Transverse colon (tissue), 4 donors: ENCODE data around the gene CNTF. TPM values are rescaled to one million over a fixed set of nuclear protein-coding genes. Genes with fewer than 3 reads are reported as not detected.
A peak's percentile ranks its signal among the peaks of the same experiment; 100 is the strongest.

Experiments
- DNase-seq: peaks from one replicate; pipeline ENCODE4 v3.0.0-alpha.2; 2019
- H3K27ac ChIP-seq, 4 donors: fragments of 200-600 bp; sonication (generic); 2 replicates each; pipeline ENCODE4 v1.5.1; 2016 to 2018; ENCODE audit warnings: inconsistent platforms in 4 of 4
- H3K27me3 ChIP-seq: fragments of 200-600 bp; sonication (generic); 2 replicates; pipeline ENCODE4 v1.5.1; 2017; ENCODE audit warnings: inconsistent platforms
- H3K36me3 ChIP-seq, 4 donors: fragments of 200-600 bp; sonication (generic); 2 replicates each; pipeline ENCODE4 v1.5.1; 2017 to 2019; ENCODE audit warnings: inconsistent platforms in 4 of 4
- H3K4me1 ChIP-seq, 4 donors: fragments of 200-600 bp; sonication (generic); 2 replicates each; pipeline ENCODE4 v1.5.1; 2017 to 2020; ENCODE audit warnings: inconsistent platforms in 4 of 4
- H3K4me3 ChIP-seq, 4 donors: fragments of 200-600 bp; sonication (generic); 1 replicate in 1 of 4; 2 replicates in 3 of 4; pipeline versions ENCODE4 v1.5.1 to v1.6.1; 2017 to 2019; ENCODE audit warnings: inconsistent platforms in 4 of 4
- H3K9me3 ChIP-seq, 2 donors: fragments of 200-600 bp; sonication (generic); 2 replicates each; pipeline ENCODE4 v1.5.1; 2017 to 2019; ENCODE audit warnings: inconsistent platforms in 2 of 2
- EP300 ChIP-seq: sonication (generic); formaldehyde crosslinking; IDR thresholded peaks from one replicate; pipeline ENCODE4 v1.6.1; 2017; ENCODE audit warnings: antibody characterized with exemption, low read depth
- POLR2A ChIP-seq: fragments of 450-650 bp; IDR thresholded peaks from one replicate; pipeline ENCODE4 v1.6.1; 2016; ENCODE audit warnings: antibody characterized with exemption, mild to moderate bottlenecking, moderate library complexity
- POLR2AphosphoS5 ChIP-seq, 3 donors: sonication (generic); formaldehyde crosslinking; IDR thresholded peaks; one replicate each; pipeline ENCODE4 v1.6.1; 2016; ENCODE audit warnings: antibody characterized with exemption in 3 of 3
- WGBS, 2 donors: methylation state at CpG; one replicate each; pipeline ENCODE4 v1.1.5; 2018; ENCODE audit warnings: low coverage in 1 of 2; 5-methylcytosine and 5-hydroxymethylcytosine counted together
- in situ Hi-C, 4 donors: fragments of 200-750 bp; cut with MboI; loops; one replicate each; pipeline versions ENCODE4 v1.15.0 to v1.15.1; 2017; ENCODE audit warnings: low sequenced_read_pairs in 3 of 4, low pct_ligation_motif_present in 1 of 4, low pct_unique_long_range_greater_than_20kb in 1 of 4
- intact Hi-C: fragments of 100-400 bp; cut with DNase I; formaldehyde crosslinking; loops from one replicate; pipeline ENCODE4 v1.15.1; 2023; ENCODE audit warnings: low total_unique reads
- total RNA-seq, 4 donors: library from RNA; depleted of rRNA; stranded (reverse); fragments of >200 nt; gene quantifications; one replicate each; pipeline ENCODE4 v1.1.0, GENCODE V29; 2016
- TF ChIP-seq, protein P1 (sequence below), 5 experiments: fragments of 200-600 bp in 3 of 5; fragments of 450-650 bp in 2 of 5; sonication (generic) in 3 of 5; IDR thresholded peaks; 1 replicate in 2 of 5; 2 replicates in 3 of 5; pipeline ENCODE4 v1.5.1; 2016 to 2017; ENCODE audit warnings: antibody characterized with exemption in 5 of 5, inconsistent platforms in 3 of 5, mild to moderate bottlenecking in 2 of 5, moderate library complexity in 1 of 5

Gene CNTF
- total RNA-seq, 4 donors from 2014 or later: 1.1 to 2.1 (median 1.5) TPM; not detected in 1

GRCh38 chr11:58578635-58579191 lies 43.8 kb upstream of the CNTF start, which contains the start of gene ZFP91:
ZFP91 (plus strand) TSS chr11:58579063; CDS start chr11:58579282, 219 bp downstream.
- H3K27ac ChIP-seq: peak within 1 kb of the TSS; percentile 100
- intact Hi-C loops: no loop called here
- peaks cover 31 to 73% (median 48%) of the 10 kb centered on the region in 4 donors for H3K4me1 ChIP-seq
- no peaks in the 10 kb centered on the region for H3K27me3 ChIP-seq
- TF ChIP-seq POLR2AphosphoS5 (IDR thresholded peaks at IDR 0.05) (peak; percentile 79 to 84 (median 83)), EP300 (no peak), POLR2A (peak; percentile 85)
- TF ChIP-seq, protein P1, sequence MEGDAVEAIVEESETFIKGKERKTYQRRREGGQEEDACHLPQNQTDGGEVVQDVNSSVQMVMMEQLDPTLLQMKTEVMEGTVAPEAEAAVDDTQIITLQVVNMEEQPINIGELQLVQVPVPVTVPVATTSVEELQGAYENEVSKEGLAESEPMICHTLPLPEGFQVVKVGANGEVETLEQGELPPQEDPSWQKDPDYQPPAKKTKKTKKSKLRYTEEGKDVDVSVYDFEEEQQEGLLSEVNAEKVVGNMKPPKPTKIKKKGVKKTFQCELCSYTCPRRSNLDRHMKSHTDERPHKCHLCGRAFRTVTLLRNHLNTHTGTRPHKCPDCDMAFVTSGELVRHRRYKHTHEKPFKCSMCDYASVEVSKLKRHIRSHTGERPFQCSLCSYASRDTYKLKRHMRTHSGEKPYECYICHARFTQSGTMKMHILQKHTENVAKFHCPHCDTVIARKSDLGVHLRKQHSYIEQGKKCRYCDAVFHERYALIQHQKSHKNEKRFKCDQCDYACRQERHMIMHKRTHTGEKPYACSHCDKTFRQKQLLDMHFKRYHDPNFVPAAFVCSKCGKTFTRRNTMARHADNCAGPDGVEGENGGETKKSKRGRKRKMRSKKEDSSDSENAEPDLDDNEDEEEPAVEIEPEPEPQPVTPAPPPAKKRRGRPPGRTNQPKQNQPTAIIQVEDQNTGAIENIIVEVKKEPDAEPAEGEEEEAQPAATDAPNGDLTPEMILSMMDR (IDR thresholded peaks at IDR 0.05): peak in 1 of 5 experiments; percentile 37
- peak; percentile 98 for DNase-seq
- no peaks in the 10 kb centered on the region for H3K9me3 ChIP-seq
- in situ Hi-C loops: loop anchor here in 1 of 4 donors (10.0 kb wide), 1 partner anchor 566 kb away; the partner anchor contains the start of gene FAM111A
- H3K4me3 ChIP-seq: peak within 1 kb of the TSS; percentile 98 to 100 (median 98)
- H3K36me3 ChIP-seq: no peaks in the 10 kb centered on the region
- WGBS, 2 donors: 0 to 3% methylated on average over 2 to 37 of the region's 51 CpGs

- Histone ChIP-seq H3K27me3 (no peaks in the 10 kb centered on the region), H3K4me1 (peaks cover 32 to 73% (median 49%) of the 10 kb centered on the region in 4 donors), H3K27ac (peak overlapping the region; percentile 100), H3K9me3 (no peaks in the 10 kb centered on the region), H3K36me3 (no peaks in the 10 kb centered on the region), H3K4me3 (peak overlapping the region; percentile 98 to 100 (median 98))
- intact Hi-C loops (no loop called here), in situ Hi-C loops (loop anchor here in 1 of 4 donors (10.0 kb wide), 1 partner anchor 565 kb away; the partner anchor contains the start of gene FAM111A)
- 0 to 2% methylated on average over 10 to 63 of the region's 78 CpGs for WGBS, 2 donors
- peak; percentile 94 for DNase-seq
- TF ChIP-seq POLR2A (peak; percentile 82), POLR2AphosphoS5 (IDR thresholded peaks at IDR 0.05) (peak; percentile 88 to 97 (median 95)), EP300 (no peak)
- TF ChIP-seq, protein P1 (IDR thresholded peaks at IDR 0.05): peak; percentile 68 to 98 (median 85)
Observed at GRCh38 chr11:58579192-58580129, 43.0 kb upstream of the CNTF start.

GRCh38 chr11:58580311-58580710 lies 42.2 kb upstream of the CNTF start:
- H3K27me3 ChIP-seq: no peaks in the 10 kb centered on the region
- peak overlapping the region; percentile 100 for H3K27ac ChIP-seq
- peaks cover 0 to 6% (median 0%) of the 10 kb centered on the region in 4 donors for H3K36me3 ChIP-seq
- in situ Hi-C loops (no loop called here), intact Hi-C loops (no loop called here)
- 4 to 7% methylated on average over 2 of the region's 2 CpGs for WGBS, 2 donors
- H3K4me1 ChIP-seq: peaks cover 32 to 71% (median 46%) of the 10 kb centered on the region in 4 donors
- peak overlapping the region; percentile 98 to 100 (median 98) for H3K4me3 ChIP-seq
- no peak for DNase-seq
- no peaks in the 10 kb centered on the region for H3K9me3 ChIP-seq
- TF ChIP-seq, protein P1 (IDR thresholded peaks at IDR 0.05): no peak
- no peak for TF ChIP-seq EP300
- no peak for TF ChIP-seq POLR2AphosphoS5 (IDR thresholded peaks at IDR 0.05)
- TF ChIP-seq POLR2A: no peak

GRCh38 chr11:58582437-58582836 lies 40.0 kb upstream of the CNTF start:
- peaks cover 0 to 14% (median 5%) of the 10 kb centered on the region in 4 donors for H3K36me3 ChIP-seq
- 82 to 88% methylated on average over 1 of the region's 1 CpG for WGBS, 2 donors
- intact Hi-C loops: no loop called here
- no peak for DNase-seq
- H3K27ac ChIP-seq: peak overlapping the region in 1 of 4 donors; percentile 20
- in situ Hi-C loops: no loop called here
- no peak for TF ChIP-seq EP300
- no peak overlapping the region for H3K4me3 ChIP-seq
- peaks cover 21 to 61% (median 35%) of the 10 kb centered on the region in 4 donors for H3K4me1 ChIP-seq
- H3K9me3 ChIP-seq: no peaks in the 10 kb centered on the region
- no peaks in the 10 kb centered on the region for H3K27me3 ChIP-seq
